Activated T-helper 1 cell treated with Interleukin-2 at 50 U/mL for 16 hours (primary cell): Measurements from ENCODE around the gene CNIH3.
A peak's percentile ranks its signal among the peaks of the same experiment; 100 is the strongest.

ENCODE experiments used
- DNase-seq: peaks from one replicate; pipeline ENCODE4 v3.0.0-alpha.2; 2020; ENCODE audit warnings: low read depth

CNIH3 gene

GRCh38 chr1:224616756-224617409 lies 766 bp downstream of the CNIH3 start:
- DNase-seq, result no peak

- DNase-seq, result no peak
Observed at GRCh38 chr1:224617410-224618355, 1.6 kb downstream of the CNIH3 start.

GRCh38 chr1:224619209-224619608 lies 3.1 kb downstream of the CNIH3 start:
- no peak for DNase-seq

GRCh38 chr1:224620105-224620504 lies 4.0 kb downstream of the CNIH3 start:
- DNase-seq, result no peak

- no peak for DNase-seq
Observed at GRCh38 chr1:224621813-224622682, 5.9 kb downstream of the CNIH3 start.

GRCh38 chr1:224622831-224623230 lies 6.7 kb downstream of the CNIH3 start:
- no peak for DNase-seq

- DNase-seq, result no peak
Observed at GRCh38 chr1:224623310-224623714, 7.2 kb downstream of the CNIH3 start.

GRCh38 chr1:224623743-224624333 lies 7.7 kb downstream of the CNIH3 start:
- peak; percentile 58 for DNase-seq

GRCh38 chr1:224624432-224624831 lies 8.3 kb downstream of the CNIH3 start:
- DNase-seq, result no peak

GRCh38 chr1:224626042-224626441 lies 9.9 kb downstream of the CNIH3 start:
- no peak for DNase-seq

- no peak for DNase-seq
Observed at GRCh38 chr1:224629965-224630364, 13.8 kb downstream of the CNIH3 start.

- DNase-seq, result no peak
Observed at GRCh38 chr1:224631462-224632115, 15.5 kb downstream of the CNIH3 start.

- no peak for DNase-seq
Observed at GRCh38 chr1:224632381-224632871, 16.3 kb downstream of the CNIH3 start.

GRCh38 chr1:224632921-224633321 lies 16.8 kb downstream of the CNIH3 start:
- DNase-seq, result no peak

- DNase-seq, result no peak
Observed at GRCh38 chr1:224635356-224635755, 19.2 kb downstream of the CNIH3 start.

GRCh38 chr1:224637515-224637914 lies 21.4 kb downstream of the CNIH3 start:
- DNase-seq, result no peak

GRCh38 chr1:224637936-224638335 lies 21.8 kb downstream of the CNIH3 start:
- no peak for DNase-seq

- no peak for DNase-seq
Observed at GRCh38 chr1:224639426-224639975, 23.4 kb downstream of the CNIH3 start.

GRCh38 chr1:224640018-224640417 lies 23.9 kb downstream of the CNIH3 start:
- DNase-seq, result no peak

- DNase-seq, result no peak
Observed at GRCh38 chr1:224640587-224640986, 24.5 kb downstream of the CNIH3 start.

GRCh38 chr1:224641030-224641429 lies 24.9 kb downstream of the CNIH3 start:
- DNase-seq, result no peak
